PC-3 (cell line): Measurements from ENCODE around the gene SNX32.

Experiments
- EZH2 ChIP-seq: fragments of 300-600 bp; sonication (generic); IDR thresholded peaks from one replicate; pipeline ENCODE4 v1.6.1; 2017; ENCODE audit warnings: antibody characterized with exemption, mild to moderate bottlenecking, low read length; ENCODE audit not compliant: unreplicated experiment
- EZH2phosphoT487 ChIP-seq: fragments of 300-600 bp; sonication (generic); IDR thresholded peaks from 2 replicates; pipeline ENCODE4 v1.6.1; 2018; ENCODE audit warnings: mild to moderate bottlenecking, antibody characterized with exemption, low read length, borderline replicate concordance
- TF ChIP-seq, protein P1 (sequence below): fragments of 300-600 bp; sonication (generic); conservative IDR thresholded peaks from 2 replicates; pipeline ENCODE4 v1.5.1; 2017; ENCODE audit warnings: antibody characterized with exemption, low read depth, mild to moderate bottlenecking, low read length

DNA sequence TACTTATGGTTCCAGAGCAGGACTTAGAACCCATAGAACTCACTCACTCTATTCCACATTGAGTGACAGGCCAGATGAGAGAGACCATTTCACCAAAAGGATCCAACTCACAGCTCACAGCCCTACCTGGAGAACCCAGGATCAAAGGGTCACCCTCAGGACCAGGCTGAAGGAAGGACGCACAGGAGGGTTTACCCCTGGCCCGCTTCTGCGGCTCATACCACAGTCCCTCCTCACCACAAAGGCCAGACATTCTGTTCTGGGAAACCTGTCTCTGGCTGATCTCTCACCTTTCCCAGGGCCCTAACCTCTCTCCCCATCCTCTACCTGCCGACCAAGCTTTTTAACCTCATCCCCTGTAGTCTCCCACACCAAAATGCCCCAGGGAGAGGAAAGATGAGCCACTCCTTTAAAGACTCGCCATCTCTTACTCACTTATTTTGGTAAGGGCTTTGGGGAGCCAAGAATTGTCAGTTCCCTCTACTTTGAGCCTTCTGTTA lies 61.8 kb downstream of the SNX32 start:
- TF ChIP-seq, protein P1, sequence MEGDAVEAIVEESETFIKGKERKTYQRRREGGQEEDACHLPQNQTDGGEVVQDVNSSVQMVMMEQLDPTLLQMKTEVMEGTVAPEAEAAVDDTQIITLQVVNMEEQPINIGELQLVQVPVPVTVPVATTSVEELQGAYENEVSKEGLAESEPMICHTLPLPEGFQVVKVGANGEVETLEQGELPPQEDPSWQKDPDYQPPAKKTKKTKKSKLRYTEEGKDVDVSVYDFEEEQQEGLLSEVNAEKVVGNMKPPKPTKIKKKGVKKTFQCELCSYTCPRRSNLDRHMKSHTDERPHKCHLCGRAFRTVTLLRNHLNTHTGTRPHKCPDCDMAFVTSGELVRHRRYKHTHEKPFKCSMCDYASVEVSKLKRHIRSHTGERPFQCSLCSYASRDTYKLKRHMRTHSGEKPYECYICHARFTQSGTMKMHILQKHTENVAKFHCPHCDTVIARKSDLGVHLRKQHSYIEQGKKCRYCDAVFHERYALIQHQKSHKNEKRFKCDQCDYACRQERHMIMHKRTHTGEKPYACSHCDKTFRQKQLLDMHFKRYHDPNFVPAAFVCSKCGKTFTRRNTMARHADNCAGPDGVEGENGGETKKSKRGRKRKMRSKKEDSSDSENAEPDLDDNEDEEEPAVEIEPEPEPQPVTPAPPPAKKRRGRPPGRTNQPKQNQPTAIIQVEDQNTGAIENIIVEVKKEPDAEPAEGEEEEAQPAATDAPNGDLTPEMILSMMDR, result no peak
- TF ChIP-seq EZH2 (no peak), EZH2phosphoT487 (no peak)
